Measurements from ENCODE around the gene GNG13.
"Not testable (repeated sequence)": the region's sequence is repeated elsewhere in the genome, so short reads cannot be mapped to it uniquely, and the experiment has no call there.

The GNG13 gene

DNA sequence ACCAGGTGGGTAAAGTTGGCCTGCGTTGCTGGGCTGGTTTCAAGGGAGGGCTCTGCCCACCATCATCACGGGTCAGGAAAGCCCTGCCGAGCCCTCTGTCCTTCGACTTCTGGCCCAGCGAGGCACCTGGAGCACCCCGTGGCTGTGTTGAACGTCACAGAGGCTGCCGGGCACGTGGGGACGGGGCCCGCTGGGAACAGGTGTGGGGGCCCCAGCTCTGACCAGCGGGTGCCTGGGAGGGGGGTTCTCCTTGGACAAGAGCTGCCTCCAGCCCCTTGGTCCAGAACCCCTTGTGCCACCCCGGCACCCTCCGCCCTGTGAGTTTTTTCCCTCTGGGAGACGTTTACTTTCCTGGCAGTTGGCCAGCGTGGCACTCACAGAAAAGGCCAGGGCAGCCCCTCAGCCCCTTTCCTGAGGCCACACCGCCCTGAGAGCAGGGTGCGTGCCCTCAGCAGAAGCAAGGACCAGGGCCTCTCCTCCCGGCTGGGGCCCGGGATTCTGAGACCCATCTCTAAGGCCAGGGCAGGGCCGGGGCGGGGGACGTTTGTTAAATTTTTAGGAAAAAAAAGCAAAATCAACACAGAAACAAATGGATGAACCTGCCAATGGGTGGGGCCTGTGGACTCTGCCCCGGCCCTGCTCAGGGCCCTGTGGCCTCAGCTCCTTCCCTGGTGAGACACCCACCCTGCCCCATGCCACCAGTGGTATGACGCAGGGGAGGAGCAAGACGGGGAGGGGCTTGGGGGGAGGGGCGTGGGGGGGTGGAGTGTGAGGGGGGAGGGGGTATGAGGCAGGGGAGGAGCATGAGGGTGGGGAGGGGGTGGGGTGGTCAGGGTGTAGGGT is 31.3 kb upstream of the GNG13 start:
- no peak for DNase-seq (ENCODE audit: low read depth in 2 of 2)

- no peak for DNase-seq (ENCODE audit: low read depth in 2 of 2)
Observed at GRCh38 chr16:830871-831570, 30.5 kb upstream of the GNG13 start.

GRCh38 chr16:830107-830870 is 29.8 kb upstream of the GNG13 start:
- DNase-seq (ENCODE audit: low read depth in 2 of 2): no peak

- no peak for DNase-seq (ENCODE audit: low read depth in 2 of 2)
Observed at GRCh38 chr16:828891-829290, 28.4 kb upstream of the GNG13 start.

DNA sequence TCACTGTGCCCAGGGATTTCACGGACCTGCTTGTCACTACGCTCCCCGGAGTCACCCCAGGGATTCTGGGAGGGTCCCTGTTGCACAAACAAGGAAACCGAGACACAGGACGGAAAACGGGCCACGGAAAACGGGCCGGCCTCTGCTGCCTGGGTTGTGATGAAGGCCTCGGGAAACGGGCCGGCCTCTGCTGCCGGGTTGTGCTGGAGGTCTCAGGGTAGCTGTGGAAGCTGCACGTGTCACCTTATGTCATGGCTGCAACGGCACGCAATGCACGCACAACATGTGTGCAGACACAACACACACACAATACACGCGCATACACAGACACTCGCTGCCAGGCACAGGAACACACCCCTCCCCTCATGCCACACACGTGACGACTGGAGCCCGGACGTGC is 27.0 kb upstream of the GNG13 start:
- no peak for DNase-seq (ENCODE audit: low read depth in 2 of 2)

DNA sequence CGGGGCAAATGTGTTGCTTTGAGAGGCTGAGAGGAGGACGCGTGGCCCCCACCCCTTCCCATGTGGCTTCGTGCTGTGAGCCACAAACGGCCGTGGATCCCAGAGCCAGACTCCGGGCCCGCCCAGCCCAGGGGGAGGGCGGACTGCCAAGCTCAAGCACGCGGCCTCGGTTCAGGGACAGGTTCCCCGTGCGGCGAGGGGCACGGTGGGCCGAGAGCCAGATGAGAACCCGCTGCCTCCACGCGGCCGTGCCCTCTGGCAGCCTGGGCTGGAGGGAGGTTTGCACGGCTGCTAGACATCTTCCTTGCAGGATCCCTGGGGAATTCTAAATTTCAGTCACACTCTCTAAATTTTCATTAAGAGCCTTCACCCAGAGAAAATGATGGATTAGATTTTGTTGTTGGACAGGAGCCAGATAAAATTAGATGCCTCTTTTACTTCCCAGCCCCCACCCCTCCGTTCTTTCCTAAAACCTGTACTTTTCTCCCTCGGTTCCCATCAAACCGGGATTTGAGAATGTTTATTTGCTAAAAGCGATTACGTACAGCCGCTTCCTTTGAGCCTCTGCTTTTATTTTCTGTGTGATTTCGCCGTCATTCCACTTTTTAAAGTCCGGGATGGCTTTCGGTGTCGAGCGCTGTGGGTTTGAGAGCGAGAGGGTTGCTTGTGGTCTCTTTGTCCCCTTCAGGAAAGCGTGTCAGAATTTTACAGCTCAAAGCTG is 25.0 kb upstream of the GNG13 start:
- no peak for DNase-seq (ENCODE audit: low read depth in 2 of 2)

GRCh38 chr16:824601-825000 is 24.1 kb upstream of the GNG13 start:
- no peak for DNase-seq (ENCODE audit: low read depth in 2 of 2)

DNA sequence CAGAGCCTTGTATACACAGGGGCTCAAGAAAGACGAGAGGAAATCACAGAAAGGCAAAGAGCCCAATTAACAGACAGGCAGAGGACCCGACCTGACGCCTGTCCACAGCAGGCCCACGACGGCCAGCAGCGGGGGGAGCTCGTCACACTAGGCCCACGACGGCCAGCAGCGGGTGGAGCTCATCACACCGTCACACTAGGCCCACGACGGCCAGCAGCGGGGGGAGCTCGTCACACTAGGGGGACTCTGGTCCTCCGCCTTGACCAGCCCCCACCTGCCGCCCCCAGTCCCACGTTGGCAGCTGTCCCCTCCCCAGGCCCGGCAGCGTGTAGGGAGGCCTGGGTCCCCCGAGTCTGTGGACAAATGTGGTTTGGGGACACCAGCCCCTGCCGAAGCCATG is 23.7 kb upstream of the GNG13 start:
- DNase-seq (ENCODE audit: low read depth in 2 of 2): no peak

DNA sequence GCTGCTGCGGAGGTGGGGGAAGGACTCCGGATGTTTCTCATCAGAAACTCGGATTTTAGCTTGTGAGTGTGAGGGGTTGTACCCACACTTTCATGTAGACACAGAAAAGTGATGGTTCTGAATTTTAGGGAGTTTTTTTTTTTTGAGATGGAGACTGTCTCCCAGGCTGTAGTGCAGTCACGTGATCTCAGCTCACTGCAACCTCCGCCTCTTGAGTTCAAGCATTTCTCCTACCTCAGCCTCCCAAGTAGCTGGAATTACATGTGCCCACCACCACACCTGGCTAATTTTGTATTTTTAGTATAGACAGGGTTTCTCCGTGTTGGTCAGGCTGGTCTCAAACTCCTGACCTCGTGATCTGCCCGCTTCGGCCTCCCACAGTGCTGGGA is 22.4 kb upstream of the GNG13 start:
- DNase-seq (ENCODE audit: low read depth in 2 of 2): no peak

DNA sequence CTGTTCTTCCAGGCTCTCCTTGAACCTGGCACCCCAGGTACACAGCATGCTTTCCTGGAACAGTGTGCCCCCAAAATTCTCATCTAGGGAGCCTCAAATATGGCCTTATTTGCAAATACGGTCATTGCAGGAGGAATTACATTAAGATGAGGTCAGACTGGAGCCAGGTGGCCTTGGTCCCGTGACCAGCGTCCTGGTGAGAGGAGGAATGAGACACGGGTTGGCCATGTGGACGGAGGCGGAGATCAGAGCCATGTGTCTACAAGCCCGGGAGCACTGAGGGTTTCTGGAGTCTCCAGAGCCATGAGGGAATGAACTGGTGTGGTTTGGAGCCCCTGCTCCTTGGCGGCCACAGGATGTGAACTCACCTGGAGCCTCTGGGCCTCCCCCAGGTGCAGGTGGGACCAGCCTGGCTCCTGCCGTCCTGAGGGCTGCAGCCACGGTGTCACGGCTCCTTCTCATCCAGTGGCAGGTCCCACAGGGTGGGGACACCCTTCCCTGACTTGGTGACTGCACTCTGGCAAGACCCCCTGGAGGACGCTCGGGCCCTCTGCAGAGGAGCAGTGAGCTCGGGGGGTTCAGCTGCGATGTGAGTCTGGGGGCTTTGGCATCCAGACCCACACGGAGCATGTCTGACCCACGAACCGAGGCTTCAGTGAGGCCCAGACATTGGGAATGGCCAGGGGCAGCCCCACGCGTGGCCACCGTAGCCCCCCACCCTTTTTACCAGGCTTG is 21.8 kb upstream of the GNG13 start:
- DNase-seq (ENCODE audit: low read depth in 2 of 2): no peak

DNA sequence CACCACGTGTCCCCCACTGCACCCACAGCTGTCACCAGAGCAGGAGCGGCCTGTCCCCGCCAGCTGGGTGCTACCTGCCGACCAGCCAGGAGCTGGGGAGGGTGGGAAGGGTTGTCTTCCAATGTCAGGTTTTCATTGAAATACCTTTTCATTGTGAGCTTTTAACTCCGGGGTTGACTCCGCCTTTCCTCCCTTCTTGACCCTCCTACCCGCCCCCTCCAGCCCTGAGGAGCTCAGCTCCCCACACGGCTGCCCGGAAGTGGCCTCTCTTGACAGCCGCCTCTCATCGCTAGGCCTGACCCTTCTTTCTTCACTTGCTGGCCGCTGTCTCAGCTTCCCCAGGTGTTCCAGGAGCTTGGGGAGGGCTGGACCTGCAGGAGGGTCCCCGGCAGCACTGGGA is 21.2 kb upstream of the GNG13 start:
- DNase-seq (ENCODE audit: low read depth in 2 of 2): no peak

GRCh38 chr16:820748-821147 is 20.2 kb upstream of the GNG13 start:
- DNase-seq (ENCODE audit: low read depth in 2 of 2): no peak

- DNase-seq (ENCODE audit: low read depth in 2 of 2): not testable (repeated sequence)
Observed at GRCh38 chr16:820044-820408, 19.5 kb upstream of the GNG13 start.

GRCh38 chr16:819336-820043 is 19.0 kb upstream of the GNG13 start:
- no peak for DNase-seq (ENCODE audit: low read depth in 2 of 2)

DNA sequence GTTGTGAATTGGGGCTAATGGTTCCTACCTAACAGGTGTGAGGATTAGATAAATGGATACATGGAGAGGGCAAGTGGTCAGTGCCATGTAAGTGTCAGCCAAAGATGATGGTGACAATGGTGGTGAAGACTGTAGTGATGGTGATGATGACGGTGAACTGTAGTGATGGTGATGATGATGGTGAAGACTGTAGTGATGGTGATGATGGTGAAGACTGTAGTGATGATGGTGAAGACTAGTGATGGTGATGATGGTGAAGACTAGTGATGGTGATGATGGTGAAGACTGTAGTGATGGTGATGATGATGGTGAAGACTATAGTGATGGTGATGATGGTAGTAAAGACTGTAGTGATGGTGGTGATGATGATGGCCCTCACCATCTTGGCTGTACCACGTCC is 18.1 kb upstream of the GNG13 start:
- no peak for DNase-seq (ENCODE audit: low read depth in 2 of 2)

GRCh38 chr16:818132-818531 is 17.6 kb upstream of the GNG13 start:
- DNase-seq (ENCODE audit: low read depth in 2 of 2): no peak

- no peak for DNase-seq (ENCODE audit: low read depth in 2 of 2)
Observed at GRCh38 chr16:817001-817906, 16.7 kb upstream of the GNG13 start.

DNA sequence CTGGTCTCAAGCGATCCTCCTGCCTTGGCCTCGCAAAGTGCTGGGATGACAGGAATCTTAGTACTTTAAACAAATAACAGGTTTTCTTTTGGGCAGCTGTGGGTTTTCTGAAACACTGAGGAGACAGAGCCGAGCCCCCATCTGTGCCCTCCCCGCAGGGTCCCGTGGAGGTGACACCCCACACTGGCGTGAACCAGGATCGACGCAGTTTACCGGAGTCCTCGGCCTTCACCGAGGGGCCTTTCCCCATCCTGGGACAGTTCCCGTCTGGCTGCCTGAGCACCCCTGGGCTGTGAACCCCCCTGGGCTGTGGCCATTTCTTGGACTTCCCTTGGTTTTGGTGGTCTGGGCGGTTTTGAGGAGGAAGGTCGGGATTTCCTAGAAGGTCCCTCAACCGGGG is 15.3 kb upstream of the GNG13 start:
- DNase-seq (ENCODE audit: low read depth in 2 of 2): no peak

- DNase-seq (ENCODE audit: low read depth in 2 of 2): no peak
Observed at GRCh38 chr16:814974-815373, 14.4 kb upstream of the GNG13 start.

Data from stimulated activated CD4-positive, alpha-beta T cell treated with anti-CD3 and anti-CD28 coated beads, Interleukin-1b, Interleukin-23, amount 100 ng/mL, for 4 hours (primary cell).